CD4-positive, alpha-beta T cell treated with Interleukin-17A for 1 hour (primary cell): ENCODE data around the gene MAML2.
A peak's percentile ranks its signal among the peaks of the same experiment; 100 is the strongest.

Experiments
- DNase-seq: peaks from one replicate; pipeline ENCODE4 v3.0.0-alpha.2; 2020

The MAML2 gene

GRCh38 chr11:96112192-96113128 lies 230.5 kb downstream of the MAML2 start:
- DNase-seq, result no peak

GRCh38 chr11:96111308-96111707 lies 231.7 kb downstream of the MAML2 start:
- no peak for DNase-seq

- DNase-seq, result no peak
Observed at GRCh38 chr11:96110302-96110701, 232.7 kb downstream of the MAML2 start.

GRCh38 chr11:96109331-96110030 lies 233.5 kb downstream of the MAML2 start:
- DNase-seq, result no peak

- DNase-seq, result no peak
Observed at GRCh38 chr11:96107143-96107824, 235.7 kb downstream of the MAML2 start.

- no peak for DNase-seq
Observed at GRCh38 chr11:96106645-96107044, 236.3 kb downstream of the MAML2 start.

GRCh38 chr11:96105944-96106343 lies 237.1 kb downstream of the MAML2 start:
- DNase-seq, result no peak

GRCh38 chr11:96105197-96105895 lies 237.6 kb downstream of the MAML2 start:
- peak; percentile 51 for DNase-seq

- DNase-seq, result no peak
Observed at GRCh38 chr11:96104496-96104895, 238.5 kb downstream of the MAML2 start.

- DNase-seq, result no peak
Observed at GRCh38 chr11:96103721-96104120, 239.3 kb downstream of the MAML2 start.

GRCh38 chr11:96103102-96103501 lies 239.9 kb downstream of the MAML2 start:
- no peak for DNase-seq

- DNase-seq, result no peak
Observed at GRCh38 chr11:96102664-96103078, 240.3 kb downstream of the MAML2 start.

- DNase-seq, result no peak
Observed at GRCh38 chr11:96101146-96101545, 241.8 kb downstream of the MAML2 start.

GRCh38 chr11:96098511-96099241 lies 244.3 kb downstream of the MAML2 start:
- DNase-seq, result no peak

- no peak for DNase-seq
Observed at GRCh38 chr11:96097844-96098421, 245.1 kb downstream of the MAML2 start.

- no peak for DNase-seq
Observed at GRCh38 chr11:96096360-96096759, 246.6 kb downstream of the MAML2 start.

- DNase-seq, result no peak
Observed at GRCh38 chr11:96095884-96096303, 247.1 kb downstream of the MAML2 start.

GRCh38 chr11:96094156-96094555 lies 248.8 kb downstream of the MAML2 start:
- DNase-seq, result no peak

- DNase-seq, result no peak
Observed at GRCh38 chr11:96092511-96092910, 250.5 kb downstream of the MAML2 start.

- peak; percentile 62 for DNase-seq
Observed at GRCh38 chr11:96091476-96091875, 251.5 kb downstream of the MAML2 start.

GRCh38 chr11:96090711-96091110 lies 252.3 kb downstream of the MAML2 start:
- DNase-seq, result no peak

GRCh38 chr11:96088914-96089313 lies 254.1 kb downstream of the MAML2 start:
- no peak for DNase-seq
